ENCODE results near the gene OLFM2. TPM values are rescaled to one million over a fixed set of nuclear protein-coding genes. Genes with fewer than 3 reads are reported as not detected.

Gene OLFM2
- total and polyA plus RNA-seq, 9 of the 15 experiments (the other 6 are each of a cell fraction or from before 2014, with no cell fraction given): 0.10 to 0.33 (median 0.23) TPM; not detected in 4

DNA sequence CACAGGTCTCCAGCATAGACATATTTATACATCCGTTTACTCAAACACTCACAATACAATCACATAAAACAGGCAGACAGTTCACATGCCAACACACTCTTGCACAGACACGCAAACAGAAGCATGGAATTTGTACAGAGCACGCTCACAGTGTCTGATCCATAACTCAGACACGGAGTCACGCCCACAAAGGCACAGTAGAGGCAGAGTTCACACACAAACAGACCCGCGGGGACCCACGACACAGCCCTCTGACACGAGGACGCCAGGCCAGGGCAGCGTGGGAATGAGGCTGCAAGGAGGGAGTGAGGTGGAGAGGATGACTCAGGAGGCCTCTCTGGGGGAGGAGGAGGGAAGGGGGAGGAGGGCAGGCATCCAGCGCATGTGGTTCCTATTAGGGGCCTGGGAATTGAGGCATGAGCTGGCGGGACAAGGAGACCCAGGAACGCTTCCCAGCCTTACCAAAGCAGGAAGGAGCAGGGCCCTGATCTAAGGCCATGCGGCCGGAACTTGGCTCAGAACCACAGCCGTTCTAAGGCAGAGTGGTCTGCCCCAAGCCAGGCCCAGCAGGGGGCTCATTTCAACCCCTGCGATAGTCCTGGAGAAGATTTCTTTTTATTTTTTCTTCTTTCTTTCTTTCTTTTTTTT lies 9.1 kb upstream of the OLFM2 start (continued):
- TF ChIP-seq, protein P1, sequence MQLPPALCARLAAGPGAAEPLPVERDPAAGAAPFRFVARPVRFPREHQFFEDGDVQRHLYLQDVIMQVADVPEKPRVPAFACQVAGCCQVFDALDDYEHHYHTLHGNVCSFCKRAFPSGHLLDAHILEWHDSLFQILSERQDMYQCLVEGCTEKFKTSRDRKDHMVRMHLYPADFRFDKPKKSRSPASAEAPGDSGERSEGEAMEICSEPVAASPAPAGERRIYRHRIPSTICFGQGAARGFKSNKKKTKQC (CRISPR knock-in tag; IDR thresholded peaks at IDR 0.05): no peak
- TF ChIP-seq ZNF174 (CRISPR knock-in tag; IDR thresholded peaks at IDR 0.05): no peak
- TF ChIP-seq FOXJ2 (tag; IDR thresholded peaks at IDR 0.05): no peak
- TF ChIP-seq UBTF (IDR thresholded peaks at IDR 0.05; ENCODE audit: borderline replicate concordance in 1 of 2, low read depth in 2 of 2, low read length in 2 of 2): no peak
- TF ChIP-seq ZNF121 (CRISPR knock-in tag; conservative IDR thresholded peaks at IDR 0.05): no peak
- TF ChIP-seq ESRRB (CRISPR knock-in tag; IDR thresholded peaks at IDR 0.05; ENCODE audit: borderline replicate concordance): no peak
- TF ChIP-seq DLX4 (CRISPR knock-in tag; IDR thresholded peaks at IDR 0.05): no peak
- TF ChIP-seq ZNF436 (CRISPR knock-in tag; IDR thresholded peaks at IDR 0.05): no peak
- TF ChIP-seq, protein P2, sequence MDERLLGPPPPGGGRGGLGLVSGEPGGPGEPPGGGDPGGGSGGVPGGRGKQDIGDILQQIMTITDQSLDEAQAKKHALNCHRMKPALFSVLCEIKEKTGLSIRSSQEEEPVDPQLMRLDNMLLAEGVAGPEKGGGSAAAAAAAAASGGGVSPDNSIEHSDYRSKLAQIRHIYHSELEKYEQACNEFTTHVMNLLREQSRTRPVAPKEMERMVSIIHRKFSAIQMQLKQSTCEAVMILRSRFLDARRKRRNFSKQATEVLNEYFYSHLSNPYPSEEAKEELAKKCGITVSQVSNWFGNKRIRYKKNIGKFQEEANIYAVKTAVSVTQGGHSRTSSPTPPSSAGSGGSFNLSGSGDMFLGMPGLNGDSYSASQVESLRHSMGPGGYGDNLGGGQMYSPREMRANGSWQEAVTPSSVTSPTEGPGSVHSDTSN (CRISPR knock-in tag; IDR thresholded peaks at IDR 0.05; ENCODE audit: low read depth): no peak
- TF ChIP-seq, protein P2 (tag; conservative IDR thresholded peaks at IDR 0.05; ENCODE audit: low read depth): no peak
- TF ChIP-seq ATF3 (IDR thresholded peaks at IDR 0.05): peak; percentile 68
- no peak for TF ChIP-seq ATF3 (CRISPR knock-in tag; conservative IDR thresholded peaks at IDR 0.05)
- TF ChIP-seq U2AF1 (optimal IDR thresholded peaks at IDR 0.05; ENCODE audit: low read depth, low read length): no peak
- TF ChIP-seq PURB (CRISPR knock-in tag; IDR thresholded peaks at IDR 0.05; ENCODE audit: low read depth): no peak
- no peak for TF ChIP-seq ZNF785 (CRISPR knock-in tag; IDR thresholded peaks at IDR 0.05)
- no peak for TF ChIP-seq ZNF561 (CRISPR knock-in tag; conservative IDR thresholded peaks at IDR 0.05)
- no peak for TF ChIP-seq CHD2 (IDR thresholded peaks at IDR 0.05; ENCODE audit: low read depth, low read length)
- TF ChIP-seq MAZ (CRISPR knock-in tag; conservative IDR thresholded peaks at IDR 0.05 in 1 of 2, IDR thresholded peaks at IDR 0.05 in 1 of 2): peak in 1 of 2 experiments; percentile 35; a peak in 1 of 4 replicates
- no peak for TF ChIP-seq ATF4 (CRISPR knock-in tag; IDR thresholded peaks at IDR 0.05)
